ENCODE results near the gene MRPL2. TPM values are rescaled to one million over a fixed set of nuclear protein-coding genes. Genes with fewer than 3 reads are reported as not detected.

The MRPL2 gene
- 42.6 to 46.6 TPM (median 42.9 TPM) in 3 replicates for total RNA-seq
- long read RNA-seq, transcript MRPL2-202 (7 exons, 1,588 nt): major isoform, 20 of 35 reads
- long read RNA-seq, transcript MRPL2-208 (3 exons, 570 nt): minor isoform, 5 of 35 reads
- long read RNA-seq, partial matches to known transcripts: 0 of 35 reads
- long read RNA-seq, other reads (novel, unspliced or antisense): 5 of 35 reads

DNA sequence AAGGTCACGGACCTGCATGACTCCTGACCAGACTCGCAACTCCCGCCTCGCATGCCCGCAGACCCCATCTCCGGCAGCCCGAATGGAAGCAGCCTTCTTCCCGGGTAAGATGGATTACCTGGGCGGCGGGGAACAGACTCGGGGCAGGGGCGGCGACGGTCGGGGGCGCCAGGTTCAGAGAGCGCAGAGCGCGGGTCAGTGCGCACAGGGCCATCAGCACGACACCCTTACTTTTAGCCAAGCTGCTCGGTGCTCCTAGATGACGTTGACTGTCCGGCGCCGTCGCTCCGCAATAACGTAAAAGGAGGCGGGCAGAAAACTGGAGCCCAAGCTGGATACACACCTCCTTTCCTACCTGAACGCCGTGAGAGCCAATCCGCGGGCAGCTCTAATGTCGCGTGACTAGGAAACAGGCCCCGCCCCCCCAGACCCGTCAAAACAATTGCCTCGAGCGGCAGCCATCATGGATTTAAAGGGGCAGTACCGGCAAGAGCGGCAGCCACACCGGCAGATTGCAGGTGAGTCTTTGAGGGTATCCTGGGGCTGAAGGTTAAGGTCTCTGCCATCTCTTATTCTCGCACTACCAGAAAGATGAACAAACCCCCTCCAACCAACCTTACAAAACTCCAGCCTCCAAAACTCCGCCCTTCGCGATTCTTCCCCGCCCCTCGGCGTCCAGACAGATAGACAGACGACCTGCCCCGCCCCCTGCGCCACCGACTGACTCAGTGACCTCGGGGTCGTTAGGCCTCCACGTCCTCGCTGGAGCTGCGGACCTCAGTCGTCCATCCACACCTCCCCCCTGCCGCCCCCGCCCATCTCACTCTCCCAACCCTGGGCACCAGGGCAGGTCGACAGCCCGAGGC is at the start of gene MRPL2, which contains the start of gene KLC4:
TSS of gene MRPL2 (minus strand) at position 267 of the 866 bp plus-strand sequence. CDS start at position 214, 53 bp downstream.
TSS of gene KLC4 (plus strand) at position 464 of the 866 bp plus-strand sequence. CDS start 1,705 bp downstream, outside the sequence.
- no peaks in the 10 kb centered on the region for H3K27me3 Mint-ChIP-seq (ENCODE audit: low read depth)
- peaks cover 41% of the 10 kb centered on the region for H3K4me1 Mint-ChIP-seq (ENCODE audit: low read depth)
- H3K36me3 Mint-ChIP-seq (ENCODE audit: low read depth): peaks cover 11% of the 10 kb centered on the region

DNA sequence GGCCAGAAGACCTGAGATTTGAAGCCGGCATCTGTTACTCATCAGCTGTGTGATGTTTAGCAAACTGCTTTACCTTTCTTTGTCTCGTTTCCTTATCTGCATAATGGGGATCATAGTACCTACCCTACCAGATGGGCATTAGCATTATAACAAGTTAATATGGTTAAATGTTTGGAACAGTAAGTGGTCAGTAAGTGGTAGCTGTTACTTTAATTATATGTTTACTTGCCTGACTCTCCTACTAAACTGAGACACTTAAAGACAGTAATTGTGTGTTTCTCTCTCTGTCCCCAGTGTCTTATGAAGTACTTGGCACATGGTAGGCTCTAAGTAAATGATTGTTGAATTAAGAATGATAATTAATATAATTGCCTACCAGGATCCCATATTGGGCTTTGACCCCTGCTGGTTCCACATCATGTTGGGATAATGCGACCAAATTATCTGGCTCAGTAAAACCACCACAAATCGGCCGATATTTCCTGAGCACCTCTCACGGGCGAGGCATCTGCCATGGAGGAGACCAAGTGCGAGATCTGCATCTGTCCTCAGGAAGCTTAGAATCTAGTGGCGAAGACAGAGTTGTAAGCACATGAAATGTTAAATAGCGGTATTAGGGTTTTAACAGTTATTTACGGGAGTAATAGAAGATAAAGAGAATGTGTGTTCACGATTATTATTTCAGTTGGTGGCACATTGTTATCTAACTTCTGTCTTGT is 48.3 kb upstream of the MRPL2 start:
- no peak overlapping the region for H3K27ac Mint-ChIP-seq (ENCODE audit: unreplicated experiment)
- peaks cover 1% of the 10 kb centered on the region for H3K36me3 Mint-ChIP-seq (ENCODE audit: low read depth)
- DNase-seq (ENCODE audit: low spot score): peak; percentile 7
- no peak overlapping the region for H3K4me3 Mint-ChIP-seq (ENCODE audit: unreplicated experiment)
- no peaks in the 10 kb centered on the region for H3K27me3 Mint-ChIP-seq (ENCODE audit: low read depth)
- no peaks in the 10 kb centered on the region for H3K9me3 Mint-ChIP-seq (ENCODE audit: low read depth)
- H3K4me1 Mint-ChIP-seq (ENCODE audit: low read depth): peaks cover 3% of the 10 kb centered on the region
- TF ChIP-seq, protein P1, sequence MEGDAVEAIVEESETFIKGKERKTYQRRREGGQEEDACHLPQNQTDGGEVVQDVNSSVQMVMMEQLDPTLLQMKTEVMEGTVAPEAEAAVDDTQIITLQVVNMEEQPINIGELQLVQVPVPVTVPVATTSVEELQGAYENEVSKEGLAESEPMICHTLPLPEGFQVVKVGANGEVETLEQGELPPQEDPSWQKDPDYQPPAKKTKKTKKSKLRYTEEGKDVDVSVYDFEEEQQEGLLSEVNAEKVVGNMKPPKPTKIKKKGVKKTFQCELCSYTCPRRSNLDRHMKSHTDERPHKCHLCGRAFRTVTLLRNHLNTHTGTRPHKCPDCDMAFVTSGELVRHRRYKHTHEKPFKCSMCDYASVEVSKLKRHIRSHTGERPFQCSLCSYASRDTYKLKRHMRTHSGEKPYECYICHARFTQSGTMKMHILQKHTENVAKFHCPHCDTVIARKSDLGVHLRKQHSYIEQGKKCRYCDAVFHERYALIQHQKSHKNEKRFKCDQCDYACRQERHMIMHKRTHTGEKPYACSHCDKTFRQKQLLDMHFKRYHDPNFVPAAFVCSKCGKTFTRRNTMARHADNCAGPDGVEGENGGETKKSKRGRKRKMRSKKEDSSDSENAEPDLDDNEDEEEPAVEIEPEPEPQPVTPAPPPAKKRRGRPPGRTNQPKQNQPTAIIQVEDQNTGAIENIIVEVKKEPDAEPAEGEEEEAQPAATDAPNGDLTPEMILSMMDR (IDR thresholded peaks at IDR 0.05): no peak

More for the DNA sequence above, at the start of gene MRPL2, which contains the start of gene KLC4:
- TF ChIP-seq, protein P1 (IDR thresholded peaks at IDR 0.05): no peak
- no peaks in the 10 kb centered on the region for H3K9me3 Mint-ChIP-seq (ENCODE audit: low read depth)
- peak within 1 kb of the TSS; percentile 87 for H3K4me3 Mint-ChIP-seq (ENCODE audit: unreplicated experiment)
- H3K27ac Mint-ChIP-seq (ENCODE audit: unreplicated experiment): peak within 1 kb of the TSS; percentile 90
- no peak for DNase-seq (ENCODE audit: low spot score)

DNA sequence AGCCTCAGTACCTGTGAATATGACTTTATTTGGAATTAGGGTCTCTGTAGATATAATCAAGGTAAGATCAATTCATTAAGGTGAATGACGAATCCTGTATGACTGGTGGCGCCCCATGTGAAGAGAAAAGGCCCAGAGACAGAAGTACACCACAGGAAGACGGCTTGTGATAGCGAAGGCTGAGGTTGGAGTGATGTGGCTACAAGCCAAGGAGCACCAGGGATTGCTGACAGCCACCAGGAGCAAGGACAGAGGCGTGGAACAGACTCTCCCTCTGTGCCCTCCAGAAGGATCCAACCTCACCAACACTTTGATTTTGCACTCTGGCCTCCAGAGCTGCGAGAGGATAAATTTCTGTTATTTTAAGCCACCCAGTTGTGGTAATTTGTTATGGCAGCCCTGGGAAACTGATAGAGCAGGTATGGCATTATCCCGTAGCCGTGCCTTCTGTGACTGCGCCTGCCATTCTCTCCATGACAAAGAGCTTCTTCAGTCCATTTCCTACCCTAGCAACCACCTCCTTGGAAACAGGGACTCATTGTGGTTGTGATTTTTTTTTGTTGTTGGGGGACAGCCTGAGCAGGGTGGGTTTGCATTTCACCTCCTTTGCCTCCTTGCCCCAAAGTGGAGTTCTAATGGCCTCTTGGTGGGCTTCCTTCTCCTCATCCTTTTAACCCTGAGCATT is 46.4 kb upstream of the MRPL2 start:
- DNase-seq (ENCODE audit: low spot score): peak; percentile 11
- H3K36me3 Mint-ChIP-seq (ENCODE audit: low read depth): peaks cover 1% of the 10 kb centered on the region
- peaks cover 3% of the 10 kb centered on the region for H3K4me1 Mint-ChIP-seq (ENCODE audit: low read depth)
- H3K9me3 Mint-ChIP-seq (ENCODE audit: low read depth): no peaks in the 10 kb centered on the region
- peak overlapping the region; percentile 51 for H3K27ac Mint-ChIP-seq (ENCODE audit: unreplicated experiment)
- H3K27me3 Mint-ChIP-seq (ENCODE audit: low read depth): no peaks in the 10 kb centered on the region
- H3K4me3 Mint-ChIP-seq (ENCODE audit: unreplicated experiment): no peak overlapping the region
- TF ChIP-seq, protein P1 (IDR thresholded peaks at IDR 0.05): no peak

DNA sequence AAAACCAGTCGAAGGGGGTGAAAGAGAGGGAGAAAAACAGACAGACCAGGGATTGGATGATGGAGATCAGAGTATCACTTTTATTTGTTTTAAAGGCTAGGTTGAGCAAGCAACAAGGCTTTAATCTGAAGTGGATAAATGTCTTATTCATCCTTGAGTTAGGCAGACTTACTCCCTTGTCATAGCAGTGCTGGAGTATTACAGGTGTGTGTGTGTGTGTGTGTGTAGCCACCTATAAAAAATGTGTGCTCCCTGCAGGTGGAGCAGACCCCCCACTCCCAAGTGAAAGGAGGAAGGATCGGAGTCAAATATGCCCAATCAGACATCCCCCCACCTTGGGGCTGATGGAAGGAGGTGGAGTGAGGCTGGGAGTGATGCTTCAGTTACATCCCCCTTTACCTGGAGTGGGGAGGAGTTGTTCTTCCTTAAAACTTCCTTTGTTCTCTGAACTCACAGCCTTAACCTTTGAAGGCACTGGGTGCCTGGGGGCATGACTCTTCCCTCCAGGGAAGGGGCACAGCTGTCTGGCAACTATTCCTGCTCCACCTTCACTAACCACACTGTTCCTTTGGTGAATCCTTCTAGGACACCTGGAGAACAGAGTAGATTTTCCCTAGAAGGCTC is 44.1 kb upstream of the MRPL2 start:
- DNase-seq (ENCODE audit: low spot score): peak; percentile 7
- Mint-ChIP-seq H3K27me3 (ENCODE audit: low read depth) (no peaks in the 10 kb centered on the region), H3K27ac (ENCODE audit: unreplicated experiment) (peak overlapping the region; percentile 54), H3K9me3 (ENCODE audit: low read depth) (no peaks in the 10 kb centered on the region), H3K4me3 (ENCODE audit: unreplicated experiment) (no peak overlapping the region), H3K4me1 (ENCODE audit: low read depth) (peaks cover 9% of the 10 kb centered on the region), H3K36me3 (ENCODE audit: low read depth) (peaks cover 1% of the 10 kb centered on the region)
- TF ChIP-seq, protein P1 (IDR thresholded peaks at IDR 0.05): no peak
